Measurements from ENCODE around the gene FBXL4.

- TF ChIP-seq, protein P1, sequence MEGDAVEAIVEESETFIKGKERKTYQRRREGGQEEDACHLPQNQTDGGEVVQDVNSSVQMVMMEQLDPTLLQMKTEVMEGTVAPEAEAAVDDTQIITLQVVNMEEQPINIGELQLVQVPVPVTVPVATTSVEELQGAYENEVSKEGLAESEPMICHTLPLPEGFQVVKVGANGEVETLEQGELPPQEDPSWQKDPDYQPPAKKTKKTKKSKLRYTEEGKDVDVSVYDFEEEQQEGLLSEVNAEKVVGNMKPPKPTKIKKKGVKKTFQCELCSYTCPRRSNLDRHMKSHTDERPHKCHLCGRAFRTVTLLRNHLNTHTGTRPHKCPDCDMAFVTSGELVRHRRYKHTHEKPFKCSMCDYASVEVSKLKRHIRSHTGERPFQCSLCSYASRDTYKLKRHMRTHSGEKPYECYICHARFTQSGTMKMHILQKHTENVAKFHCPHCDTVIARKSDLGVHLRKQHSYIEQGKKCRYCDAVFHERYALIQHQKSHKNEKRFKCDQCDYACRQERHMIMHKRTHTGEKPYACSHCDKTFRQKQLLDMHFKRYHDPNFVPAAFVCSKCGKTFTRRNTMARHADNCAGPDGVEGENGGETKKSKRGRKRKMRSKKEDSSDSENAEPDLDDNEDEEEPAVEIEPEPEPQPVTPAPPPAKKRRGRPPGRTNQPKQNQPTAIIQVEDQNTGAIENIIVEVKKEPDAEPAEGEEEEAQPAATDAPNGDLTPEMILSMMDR (conservative IDR thresholded peaks at IDR 0.05; ENCODE audit: low read length) = no peak
- no peak for TF ChIP-seq EZH2phosphoT487 (IDR thresholded peaks at IDR 0.05; ENCODE audit: borderline replicate concordance, low read depth, low read length)
Observed at GRCh38 chr6:98843271-98844243, 104.2 kb downstream of the FBXL4 start.
